GM23338 (cell line): ENCODE results near the gene FRY. TPM values are rescaled to one million over a fixed set of nuclear protein-coding genes. Genes with fewer than 3 reads are reported as not detected.

Source experiments
- ATAC-seq: fragments of 200-7000 bp; cut with Tn5 transposase; 3 replicates; pipeline ENCODE4 v1.9.1; 2020
- DNase-seq: peaks from one replicate; pipeline ENCODE4 v3.0.0-alpha.2; 2015; ENCODE audit warnings: low spot score
- H2AFZ ChIP-seq: fragments of 200-600 bp; sonication (generic); 2 replicates; pipeline ENCODE4 v1.8.0; 2016; ENCODE audit warnings: antibody characterized with exemption, mild to moderate bottlenecking, moderate library complexity
- H3F3A ChIP-seq: fragments of 200-600 bp; sonication (generic); replicated peaks from 2 replicates; pipeline ENCODE4 v1.8.0; 2017; ENCODE audit warnings: antibody characterized with exemption, mixed run types, low read depth
- H3K27ac ChIP-seq: fragments of 200-600 bp; sonication (generic); 2 replicates; pipeline ENCODE4 v1.6.1; 2016; ENCODE audit warnings: low read depth
- H3K27me3 ChIP-seq: fragments of 200-600 bp; sonication (generic); 2 replicates; pipeline ENCODE4 v1.8.0; 2016; ENCODE audit warnings: mild to moderate bottlenecking, mixed run types, moderate library complexity; ENCODE audit not compliant: insufficient read depth
- H3K36me3 ChIP-seq: fragments of 200-600 bp; sonication (generic); 2 replicates; pipeline ENCODE4 v1.8.0; 2016; ENCODE audit warnings: mild to moderate bottlenecking; ENCODE audit not compliant: insufficient read depth
- H3K4me1 ChIP-seq: fragments of 200-600 bp; sonication (generic); 2 replicates; pipeline ENCODE4 v1.8.0; 2016; ENCODE audit warnings: mild to moderate bottlenecking, moderate library complexity; ENCODE audit not compliant: insufficient read depth
- H3K4me2 ChIP-seq: fragments of 200-600 bp; sonication (generic); 2 replicates; pipeline ENCODE4 v1.7.1; 2017; ENCODE audit warnings: mixed run types
- H3K4me3 ChIP-seq: fragments of 200-600 bp; sonication (generic); 2 replicates; pipeline ENCODE4 v1.6.1; 2016; ENCODE audit warnings: mixed run types
- H3K79me2 ChIP-seq: fragments of 200-600 bp; sonication (generic); replicated peaks from 2 replicates; pipeline ENCODE4 v1.8.0; 2017; ENCODE audit warnings: mild to moderate bottlenecking; ENCODE audit not compliant: insufficient read depth
- H3K9me2 ChIP-seq: fragments of 200-600 bp; sonication (generic); 2 replicates; pipeline ENCODE4 v1.8.0; 2017; ENCODE audit not compliant: insufficient read depth
- H4K20me1 ChIP-seq: fragments of 200-600 bp; sonication (generic); replicated peaks from 2 replicates; pipeline ENCODE4 v1.8.0; 2017; ENCODE audit warnings: mild to moderate bottlenecking; ENCODE audit not compliant: insufficient read depth
- H3K27ac Mint-ChIP-seq: 2 replicates; pipeline ENCODE4 v1.8.0; 2020; ENCODE audit warnings: inconsistent platforms, mild to moderate bottlenecking, moderate library complexity, mixed read lengths
- H3K27me3 Mint-ChIP-seq: 3 replicates; pipeline ENCODE4 v1.8.0; 2022; ENCODE audit warnings: low read depth, mild to moderate bottlenecking, moderate library complexity, mixed read lengths, inconsistent platforms; ENCODE audit not compliant: insufficient read depth, poor library complexity
- H3K36me3 Mint-ChIP-seq: 3 replicates; pipeline ENCODE4 v1.8.0; 2021; ENCODE audit warnings: low read depth, mild to moderate bottlenecking, inconsistent platforms, moderate library complexity, mixed read lengths
- H3K4me1 Mint-ChIP-seq: 3 replicates; pipeline ENCODE4 v1.8.0; 2020; ENCODE audit warnings: mild to moderate bottlenecking, inconsistent platforms, mixed read lengths
- H3K4me3 Mint-ChIP-seq: 3 replicates; pipeline ENCODE4 v1.8.0; 2021; ENCODE audit warnings: moderate library complexity, mild to moderate bottlenecking, inconsistent platforms, mixed read lengths
- H3K9me3 Mint-ChIP-seq: 3 replicates; pipeline ENCODE4 v1.8.0; 2020; ENCODE audit warnings: moderate library complexity, mild to moderate bottlenecking, inconsistent platforms, mixed read lengths
- CREB1 ChIP-seq: fragments of 250-450 bp; sonication (Bioruptor Pico); IDR thresholded peaks from 2 replicates; pipeline ENCODE4 v1.5.0; 2020; ENCODE audit warnings: low read depth, mild to moderate bottlenecking, moderate library complexity
- EZH2 ChIP-seq: fragments of 200-600 bp; sonication (generic); IDR thresholded peaks from one replicate; pipeline ENCODE4 v1.8.0; 2017; ENCODE audit warnings: antibody characterized with exemption, mild to moderate bottlenecking, low read depth; ENCODE audit not compliant: unreplicated experiment
- EZH2phosphoT487 ChIP-seq: fragments of 200-600 bp; sonication (generic); IDR thresholded peaks from one replicate; pipeline ENCODE4 v1.8.1; 2018; ENCODE audit warnings: antibody characterized with exemption; ENCODE audit not compliant: unreplicated experiment
- JUNB ChIP-seq: IDR thresholded peaks from one replicate; pipeline ENCODE4 v1.6.1; 2016; ENCODE audit warnings: antibody characterized with exemption; ENCODE audit not compliant: unreplicated experiment
- NANOG ChIP-seq: IDR thresholded peaks from 2 replicates; pipeline ENCODE4 v1.6.1; 2016; ENCODE audit warnings: antibody characterized with exemption, borderline replicate concordance
- POLR2AphosphoS5 ChIP-seq: IDR thresholded peaks from 2 replicates; pipeline ENCODE4 v1.6.1; 2016; ENCODE audit warnings: antibody characterized with exemption, low read depth
- STAT1 ChIP-seq: IDR thresholded peaks from one replicate; pipeline ENCODE4 v1.6.1; 2016; ENCODE audit warnings: antibody characterized with exemption; ENCODE audit not compliant: unreplicated experiment
- ZNF114 ChIP-seq: fragments of 250-450 bp; sonication (Bioruptor Pico); IDR thresholded peaks from 2 replicates; pipeline ENCODE4 v1.5.0; 2020; ENCODE audit warnings: mild to moderate bottlenecking, moderate library complexity
- ZNF331 ChIP-seq: fragments of 250-450 bp; sonication (Bioruptor Pico); IDR thresholded peaks from 2 replicates; pipeline ENCODE4 v1.5.0; 2020; ENCODE audit warnings: low read depth, mild to moderate bottlenecking, moderate library complexity
- polyA plus RNA-seq: library from polyadenylated mRNA; unstranded; fragments of >200 nt; fragmentation: Nextera tagmentation; extraction: Ambion mirVana; gene quantifications from 2 replicates; pipeline ENCODE4 v1.2.1, GENCODE V29; 2016
- total RNA-seq: library from RNA; depleted of rRNA; stranded (reverse); fragments of >200 nt; shearing (Covaris generic); gene quantifications from 2 replicates; pipeline ENCODE4 v1.2.3, GENCODE V29; 2014
- TF ChIP-seq, protein P1 (sequence below), 2 experiments: fragments of 200-600 bp in 1 of 2; sonication (generic) in 1 of 2; conservative IDR thresholded peaks; 2 replicates each; pipeline versions ENCODE4 v1.5.1 to v1.6.1; 2016 to 2017; ENCODE audit warnings: antibody characterized with exemption in 2 of 2, low read depth in 2 of 2, mild to moderate bottlenecking in 2 of 2, moderate library complexity in 1 of 2
- TF ChIP-seq, protein P2 (sequence below): IDR thresholded peaks from one replicate; pipeline ENCODE4 v1.6.1; 2018; ENCODE audit warnings: antibody characterized with exemption; ENCODE audit not compliant: unreplicated experiment
- TF ChIP-seq, protein P3 (sequence below): IDR thresholded peaks from 2 replicates; pipeline ENCODE4 v1.6.1; 2016; ENCODE audit warnings: antibody characterized with exemption
- TF ChIP-seq, protein P4 (sequence below): fragments of 250-450 bp; sonication (Bioruptor Pico); IDR thresholded peaks from 2 replicates; pipeline ENCODE4 v1.5.0; 2020; ENCODE audit warnings: mild to moderate bottlenecking, moderate library complexity

Gene FRY
- total and polyA plus RNA-seq, 2 experiments from 2014 or later: 2.4 to 10.1 TPM

DNA sequence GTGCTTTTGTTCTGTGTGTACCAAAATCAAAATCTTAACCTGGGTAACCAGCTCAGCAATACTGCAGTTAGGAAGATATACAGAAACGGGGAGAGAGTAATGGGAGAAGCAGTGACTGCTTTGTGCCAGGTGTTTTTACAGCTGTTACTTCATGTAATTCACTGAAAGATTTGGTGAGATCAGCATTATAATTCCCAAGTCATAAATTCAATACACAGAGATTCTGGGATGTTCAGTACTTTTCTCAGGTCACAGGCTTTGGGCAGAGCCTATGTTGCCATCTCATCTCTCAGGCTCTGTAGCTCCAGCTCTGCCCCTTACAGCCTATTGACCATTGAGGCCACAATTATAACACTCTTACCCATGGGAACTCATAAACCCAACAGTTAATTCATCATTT lies 145.1 kb downstream of the FRY start (continued):
- TF ChIP-seq EZH2phosphoT487: no peak
- no peak for TF ChIP-seq ZNF331 (CRISPR knock-in tag)

DNA sequence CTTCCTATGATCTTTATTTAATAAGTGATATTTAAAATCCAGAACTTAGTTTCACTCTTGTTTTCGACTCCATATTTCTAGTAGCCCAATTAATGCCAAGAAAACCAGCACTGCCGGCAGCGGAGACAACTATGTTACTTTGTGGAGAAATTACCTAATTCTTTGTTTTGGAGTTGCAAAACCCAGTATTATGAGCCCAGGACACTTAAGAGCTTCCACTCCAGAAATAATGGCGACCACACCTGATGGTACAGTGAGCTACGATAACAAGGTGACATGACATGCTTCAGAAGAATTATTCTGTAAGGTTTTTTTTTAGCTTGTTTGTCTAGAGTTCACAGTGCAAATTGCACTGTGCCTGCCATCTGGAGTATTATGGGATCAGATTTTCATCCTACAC lies 147.2 kb downstream of the FRY start:
- H3K36me3 ChIP-seq: no peaks in the 10 kb centered on the region
- no peak overlapping the region for H3K4me3 ChIP-seq
- no peak overlapping the region for H3K27ac Mint-ChIP-seq
- ATAC-seq (no peak), DNase-seq (no peak)
- H3K9me3 Mint-ChIP-seq: no peaks in the 10 kb centered on the region
- H3K4me1 Mint-ChIP-seq: no peaks in the 10 kb centered on the region
- H3K4me2 ChIP-seq: no peak overlapping the region
- no peaks in the 10 kb centered on the region for H3F3A ChIP-seq
- H3K27me3 Mint-ChIP-seq: no peaks in the 10 kb centered on the region
- H2AFZ ChIP-seq: no peak overlapping the region
- no peaks in the 10 kb centered on the region for H3K9me2 ChIP-seq
- no peaks in the 10 kb centered on the region for H3K36me3 Mint-ChIP-seq
- no peak overlapping the region for H3K4me3 Mint-ChIP-seq
- no peaks in the 10 kb centered on the region for H3K79me2 ChIP-seq
- no peaks in the 10 kb centered on the region for H3K4me1 ChIP-seq
- H3K27me3 ChIP-seq: no peaks in the 10 kb centered on the region
- TF ChIP-seq ZNF331 (CRISPR knock-in tag) (no peak), STAT1 (no peak), CREB1 (CRISPR knock-in tag) (no peak), JUNB (no peak), NANOG (no peak), EZH2phosphoT487 (no peak), ZNF114 (no peak), EZH2 (no peak), POLR2AphosphoS5 (no peak)
- TF ChIP-seq, protein P1, sequence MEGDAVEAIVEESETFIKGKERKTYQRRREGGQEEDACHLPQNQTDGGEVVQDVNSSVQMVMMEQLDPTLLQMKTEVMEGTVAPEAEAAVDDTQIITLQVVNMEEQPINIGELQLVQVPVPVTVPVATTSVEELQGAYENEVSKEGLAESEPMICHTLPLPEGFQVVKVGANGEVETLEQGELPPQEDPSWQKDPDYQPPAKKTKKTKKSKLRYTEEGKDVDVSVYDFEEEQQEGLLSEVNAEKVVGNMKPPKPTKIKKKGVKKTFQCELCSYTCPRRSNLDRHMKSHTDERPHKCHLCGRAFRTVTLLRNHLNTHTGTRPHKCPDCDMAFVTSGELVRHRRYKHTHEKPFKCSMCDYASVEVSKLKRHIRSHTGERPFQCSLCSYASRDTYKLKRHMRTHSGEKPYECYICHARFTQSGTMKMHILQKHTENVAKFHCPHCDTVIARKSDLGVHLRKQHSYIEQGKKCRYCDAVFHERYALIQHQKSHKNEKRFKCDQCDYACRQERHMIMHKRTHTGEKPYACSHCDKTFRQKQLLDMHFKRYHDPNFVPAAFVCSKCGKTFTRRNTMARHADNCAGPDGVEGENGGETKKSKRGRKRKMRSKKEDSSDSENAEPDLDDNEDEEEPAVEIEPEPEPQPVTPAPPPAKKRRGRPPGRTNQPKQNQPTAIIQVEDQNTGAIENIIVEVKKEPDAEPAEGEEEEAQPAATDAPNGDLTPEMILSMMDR (conservative IDR thresholded peaks at IDR 0.05; ENCODE audit: low read depth in 2 of 2): no peak
- TF ChIP-seq, protein P2, sequence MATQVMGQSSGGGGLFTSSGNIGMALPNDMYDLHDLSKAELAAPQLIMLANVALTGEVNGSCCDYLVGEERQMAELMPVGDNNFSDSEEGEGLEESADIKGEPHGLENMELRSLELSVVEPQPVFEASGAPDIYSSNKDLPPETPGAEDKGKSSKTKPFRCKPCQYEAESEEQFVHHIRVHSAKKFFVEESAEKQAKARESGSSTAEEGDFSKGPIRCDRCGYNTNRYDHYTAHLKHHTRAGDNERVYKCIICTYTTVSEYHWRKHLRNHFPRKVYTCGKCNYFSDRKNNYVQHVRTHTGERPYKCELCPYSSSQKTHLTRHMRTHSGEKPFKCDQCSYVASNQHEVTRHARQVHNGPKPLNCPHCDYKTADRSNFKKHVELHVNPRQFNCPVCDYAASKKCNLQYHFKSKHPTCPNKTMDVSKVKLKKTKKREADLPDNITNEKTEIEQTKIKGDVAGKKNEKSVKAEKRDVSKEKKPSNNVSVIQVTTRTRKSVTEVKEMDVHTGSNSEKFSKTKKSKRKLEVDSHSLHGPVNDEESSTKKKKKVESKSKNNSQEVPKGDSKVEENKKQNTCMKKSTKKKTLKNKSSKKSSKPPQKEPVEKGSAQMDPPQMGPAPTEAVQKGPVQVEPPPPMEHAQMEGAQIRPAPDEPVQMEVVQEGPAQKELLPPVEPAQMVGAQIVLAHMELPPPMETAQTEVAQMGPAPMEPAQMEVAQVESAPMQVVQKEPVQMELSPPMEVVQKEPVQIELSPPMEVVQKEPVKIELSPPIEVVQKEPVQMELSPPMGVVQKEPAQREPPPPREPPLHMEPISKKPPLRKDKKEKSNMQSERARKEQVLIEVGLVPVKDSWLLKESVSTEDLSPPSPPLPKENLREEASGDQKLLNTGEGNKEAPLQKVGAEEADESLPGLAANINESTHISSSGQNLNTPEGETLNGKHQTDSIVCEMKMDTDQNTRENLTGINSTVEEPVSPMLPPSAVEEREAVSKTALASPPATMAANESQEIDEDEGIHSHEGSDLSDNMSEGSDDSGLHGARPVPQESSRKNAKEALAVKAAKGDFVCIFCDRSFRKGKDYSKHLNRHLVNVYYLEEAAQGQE: no peak
- TF ChIP-seq, protein P3, sequence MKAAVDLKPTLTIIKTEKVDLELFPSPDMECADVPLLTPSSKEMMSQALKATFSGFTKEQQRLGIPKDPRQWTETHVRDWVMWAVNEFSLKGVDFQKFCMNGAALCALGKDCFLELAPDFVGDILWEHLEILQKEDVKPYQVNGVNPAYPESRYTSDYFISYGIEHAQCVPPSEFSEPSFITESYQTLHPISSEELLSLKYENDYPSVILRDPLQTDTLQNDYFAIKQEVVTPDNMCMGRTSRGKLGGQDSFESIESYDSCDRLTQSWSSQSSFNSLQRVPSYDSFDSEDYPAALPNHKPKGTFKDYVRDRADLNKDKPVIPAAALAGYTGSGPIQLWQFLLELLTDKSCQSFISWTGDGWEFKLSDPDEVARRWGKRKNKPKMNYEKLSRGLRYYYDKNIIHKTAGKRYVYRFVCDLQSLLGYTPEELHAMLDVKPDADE: no peak
- TF ChIP-seq, protein P4, sequence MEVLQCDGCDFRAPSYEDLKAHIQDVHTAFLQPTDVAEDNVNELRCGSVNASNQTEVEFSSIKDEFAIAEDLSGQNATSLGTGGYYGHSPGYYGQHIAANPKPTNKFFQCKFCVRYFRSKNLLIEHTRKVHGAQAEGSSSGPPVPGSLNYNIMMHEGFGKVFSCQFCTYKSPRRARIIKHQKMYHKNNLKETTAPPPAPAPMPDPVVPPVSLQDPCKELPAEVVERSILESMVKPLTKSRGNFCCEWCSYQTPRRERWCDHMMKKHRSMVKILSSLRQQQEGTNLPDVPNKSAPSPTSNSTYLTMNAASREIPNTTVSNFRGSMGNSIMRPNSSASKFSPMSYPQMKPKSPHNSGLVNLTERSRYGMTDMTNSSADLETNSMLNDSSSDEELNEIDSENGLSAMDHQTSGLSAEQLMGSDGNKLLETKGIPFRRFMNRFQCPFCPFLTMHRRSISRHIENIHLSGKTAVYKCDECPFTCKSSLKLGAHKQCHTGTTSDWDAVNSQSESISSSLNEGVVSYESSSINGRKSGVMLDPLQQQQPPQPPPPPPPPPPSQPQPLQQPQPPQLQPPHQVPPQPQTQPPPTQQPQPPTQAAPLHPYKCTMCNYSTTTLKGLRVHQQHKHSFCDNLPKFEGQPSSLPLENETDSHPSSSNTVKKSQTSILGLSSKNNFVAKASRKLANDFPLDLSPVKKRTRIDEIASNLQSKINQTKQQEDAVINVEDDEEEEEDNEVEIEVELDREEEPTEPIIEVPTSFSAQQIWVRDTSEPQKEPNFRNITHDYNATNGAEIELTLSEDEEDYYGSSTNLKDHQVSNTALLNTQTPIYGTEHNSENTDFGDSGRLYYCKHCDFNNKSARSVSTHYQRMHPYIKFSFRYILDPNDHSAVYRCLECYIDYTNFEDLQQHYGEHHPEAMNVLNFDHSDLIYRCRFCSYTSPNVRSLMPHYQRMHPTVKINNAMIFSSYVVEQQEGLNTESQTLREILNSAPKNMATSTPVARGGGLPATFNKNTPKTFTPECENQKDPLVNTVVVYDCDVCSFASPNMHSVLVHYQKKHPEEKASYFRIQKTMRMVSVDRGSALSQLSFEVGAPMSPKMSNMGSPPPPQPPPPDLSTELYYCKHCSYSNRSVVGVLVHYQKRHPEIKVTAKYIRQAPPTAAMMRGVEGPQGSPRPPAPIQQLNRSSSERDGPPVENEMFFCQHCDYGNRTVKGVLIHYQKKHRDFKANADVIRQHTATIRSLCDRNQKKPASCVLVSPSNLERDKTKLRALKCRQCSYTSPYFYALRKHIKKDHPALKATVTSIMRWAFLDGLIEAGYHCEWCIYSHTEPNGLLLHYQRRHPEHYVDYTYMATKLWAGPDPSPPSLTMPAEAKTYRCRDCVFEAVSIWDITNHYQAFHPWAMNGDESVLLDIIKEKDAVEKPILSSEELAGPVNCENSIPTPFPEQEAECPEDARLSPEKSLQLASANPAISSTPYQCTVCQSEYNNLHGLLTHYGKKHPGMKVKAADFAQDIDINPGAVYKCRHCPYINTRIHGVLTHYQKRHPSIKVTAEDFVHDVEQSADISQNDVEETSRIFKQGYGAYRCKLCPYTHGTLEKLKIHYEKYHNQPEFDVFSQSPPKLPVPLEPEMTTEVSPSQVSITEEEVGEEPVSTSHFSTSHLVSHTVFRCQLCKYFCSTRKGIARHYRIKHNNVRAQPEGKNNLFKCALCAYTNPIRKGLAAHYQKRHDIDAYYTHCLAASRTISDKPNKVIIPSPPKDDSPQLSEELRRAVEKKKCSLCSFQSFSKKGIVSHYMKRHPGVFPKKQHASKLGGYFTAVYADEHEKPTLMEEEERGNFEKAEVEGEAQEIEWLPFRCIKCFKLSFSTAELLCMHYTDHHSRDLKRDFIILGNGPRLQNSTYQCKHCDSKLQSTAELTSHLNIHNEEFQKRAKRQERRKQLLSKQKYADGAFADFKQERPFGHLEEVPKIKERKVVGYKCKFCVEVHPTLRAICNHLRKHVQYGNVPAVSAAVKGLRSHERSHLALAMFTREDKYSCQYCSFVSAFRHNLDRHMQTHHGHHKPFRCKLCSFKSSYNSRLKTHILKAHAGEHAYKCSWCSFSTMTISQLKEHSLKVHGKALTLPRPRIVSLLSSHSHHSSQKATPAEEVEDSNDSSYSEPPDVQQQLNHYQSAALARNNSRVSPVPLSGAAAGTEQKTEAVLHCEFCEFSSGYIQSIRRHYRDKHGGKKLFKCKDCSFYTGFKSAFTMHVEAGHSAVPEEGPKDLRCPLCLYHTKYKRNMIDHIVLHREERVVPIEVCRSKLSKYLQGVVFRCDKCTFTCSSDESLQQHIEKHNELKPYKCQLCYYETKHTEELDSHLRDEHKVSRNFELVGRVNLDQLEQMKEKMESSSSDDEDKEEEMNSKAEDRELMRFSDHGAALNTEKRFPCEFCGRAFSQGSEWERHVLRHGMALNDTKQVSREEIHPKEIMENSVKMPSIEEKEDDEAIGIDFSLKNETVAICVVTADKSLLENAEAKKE (CRISPR knock-in tag): no peak
- H3K27ac ChIP-seq: no peak overlapping the region
- H4K20me1 ChIP-seq: no peaks in the 10 kb centered on the region
